Cortex of kidney (tissue), 1 donor: Measurements from ENCODE around the gene MFAP3L.

Experiments
- DNase-seq: peaks from one replicate; lab custom pipeline; 2025; lab: John Stamatoyannopoulos, UW

MFAP3L gene

GRCh38 chr4:170017252-170017651 lies 8.9 kb downstream of the MFAP3L start:
- no peak for DNase-seq

- no peak for DNase-seq
These were observed 10.9 kb downstream of the MFAP3L start for GRCh38 chr4:170015285-170015684.

GRCh38 chr4:170014359-170015011 lies 11.7 kb downstream of the MFAP3L start:
- no peak for DNase-seq

- DNase-seq = no peak
These were observed 13.6 kb downstream of the MFAP3L start for GRCh38 chr4:170012629-170012958.

GRCh38 chr4:170011921-170012628 lies 14.1 kb downstream of the MFAP3L start:
- no peak for DNase-seq

- no peak for DNase-seq
These were observed 16.9 kb downstream of the MFAP3L start for GRCh38 chr4:170009291-170009690.

GRCh38 chr4:170008801-170009200 lies 17.4 kb downstream of the MFAP3L start:
- DNase-seq = no peak

GRCh38 chr4:170008371-170008770 lies 17.8 kb downstream of the MFAP3L start:
- DNase-seq = no peak

- no peak for DNase-seq
These were observed 19.1 kb downstream of the MFAP3L start for GRCh38 chr4:170007113-170007512.

GRCh38 chr4:170005472-170005871 lies 20.7 kb downstream of the MFAP3L start:
- DNase-seq = no peak

- no peak for DNase-seq
These were observed 21.4 kb downstream of the MFAP3L start for GRCh38 chr4:170004651-170005295.

GRCh38 chr4:170003071-170004070 lies 22.8 kb downstream of the MFAP3L start:
- no peak for DNase-seq

- no peak for DNase-seq
These were observed 24.4 kb downstream of the MFAP3L start for GRCh38 chr4:170001745-170002267.

GRCh38 chr4:170001011-170001744 lies 25.0 kb downstream of the MFAP3L start:
- DNase-seq = no peak

GRCh38 chr4:169999923-170000322 lies 26.3 kb downstream of the MFAP3L start:
- DNase-seq = no peak

- DNase-seq = no peak
These were observed 27.2 kb downstream of the MFAP3L start for GRCh38 chr4:169998981-169999380.

GRCh38 chr4:169996379-169997240 lies 29.6 kb downstream of the MFAP3L start:
- DNase-seq = no peak

- DNase-seq = no peak
These were observed 32.7 kb downstream of the MFAP3L start for GRCh38 chr4:169993531-169993930.

GRCh38 chr4:169988252-169988651 lies 37.9 kb downstream of the MFAP3L start:
- no peak for DNase-seq
